Adrenal gland (tissue), 5 donors: Measurements from ENCODE around the gene OSM.

Experiments used
- POLR2A ChIP-seq, 2 donors: fragments of 450-650 bp; IDR thresholded peaks; one replicate each; pipeline ENCODE4 v1.6.1; 2017; ENCODE audit warnings: antibody characterized with exemption in 2 of 2, mild to moderate bottlenecking in 2 of 2, moderate library complexity in 1 of 2
- TF ChIP-seq, protein P1 (sequence below), 6 experiments: fragments of 450-650 bp in 4 of 6; fragments of 200-600 bp in 2 of 6; sonication (generic) in 1 of 6; IDR thresholded peaks; 1 replicate in 5 of 6; 2 replicates in 1 of 6; pipeline versions ENCODE4 v1.5.1 to v1.8.0; 2016 to 2021; ENCODE audit warnings: antibody characterized with exemption in 6 of 6, mild to moderate bottlenecking in 2 of 6, moderate library complexity in 1 of 6
- donor health status: DM: no; HTN: no; CAD: no.

- no peak for TF ChIP-seq POLR2A (IDR thresholded peaks at IDR 0.05)
- TF ChIP-seq, protein P1, sequence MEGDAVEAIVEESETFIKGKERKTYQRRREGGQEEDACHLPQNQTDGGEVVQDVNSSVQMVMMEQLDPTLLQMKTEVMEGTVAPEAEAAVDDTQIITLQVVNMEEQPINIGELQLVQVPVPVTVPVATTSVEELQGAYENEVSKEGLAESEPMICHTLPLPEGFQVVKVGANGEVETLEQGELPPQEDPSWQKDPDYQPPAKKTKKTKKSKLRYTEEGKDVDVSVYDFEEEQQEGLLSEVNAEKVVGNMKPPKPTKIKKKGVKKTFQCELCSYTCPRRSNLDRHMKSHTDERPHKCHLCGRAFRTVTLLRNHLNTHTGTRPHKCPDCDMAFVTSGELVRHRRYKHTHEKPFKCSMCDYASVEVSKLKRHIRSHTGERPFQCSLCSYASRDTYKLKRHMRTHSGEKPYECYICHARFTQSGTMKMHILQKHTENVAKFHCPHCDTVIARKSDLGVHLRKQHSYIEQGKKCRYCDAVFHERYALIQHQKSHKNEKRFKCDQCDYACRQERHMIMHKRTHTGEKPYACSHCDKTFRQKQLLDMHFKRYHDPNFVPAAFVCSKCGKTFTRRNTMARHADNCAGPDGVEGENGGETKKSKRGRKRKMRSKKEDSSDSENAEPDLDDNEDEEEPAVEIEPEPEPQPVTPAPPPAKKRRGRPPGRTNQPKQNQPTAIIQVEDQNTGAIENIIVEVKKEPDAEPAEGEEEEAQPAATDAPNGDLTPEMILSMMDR (IDR thresholded peaks at IDR 0.05) = no peak
These were observed 48.7 kb downstream of the OSM start for GRCh38 chr22:30217698-30218560.
